T-cell (primary cell): ENCODE measurements around the gene ELANE. TPM values are rescaled to one million over a fixed set of nuclear protein-coding genes. Genes with fewer than 3 reads are reported as not detected.

Experiments
- ATAC-seq, 4 experiments: fragments of 200-7000 bp in 3 of 4; fragments of 150-1000 bp in 1 of 4; cut with Tn5 transposase; replicated peaks in 1 of 4; 1 replicate in 3 of 4; 2 replicates in 1 of 4; pipeline ENCODE4 v1.10.0; 2021; ENCODE audit warnings: moderate library complexity in 3 of 4, mild to moderate bottlenecking in 2 of 4, moderate number of reproducible peaks in 1 of 4
- CTCF ChIA-PET, 2 donors: fragments of 300-600 bp; sonication (Branson Sonifier 250); formaldehyde crosslinking; loops; one replicate each; lab custom pipeline; 2022; ENCODE audit warnings: antibody characterized with exemption in 2 of 2; lab: Charles Lee
- POLR2A ChIA-PET, 2 donors: fragments of 300-600 bp; sonication (Branson Sonifier 250); formaldehyde crosslinking; loops; one replicate each; lab custom pipeline; 2022; ENCODE audit warnings: antibody characterized with exemption in 2 of 2; lab: Charles Lee
- DNase-seq, 35 experiments: peaks; one replicate each; pipeline versions ENCODE4 v3.0.0 to v3.0.0-alpha.2; 2013 to 2023
- H3K27ac ChIP-seq: one replicate; pipeline ENCODE4 v1.5.1; 2013; ENCODE audit warnings: low read length
- H3K27me3 ChIP-seq, 2 experiments: replicated peaks in 1 of 2; 1 replicate in 1 of 2; 2 replicates in 1 of 2; pipeline versions ENCODE4 v1.6.1 to v1.7.0; 2013; ENCODE audit warnings: low read length in 1 of 2, mixed read lengths in 1 of 2; ENCODE audit not compliant: control insufficient read depth in 2 of 2, insufficient read depth in 2 of 2; ENCODE audit errors: extremely low read depth in 1 of 2
- H3K36me3 ChIP-seq, 2 donors: 1 replicate in 1 of 2; 2 replicates in 1 of 2; pipeline versions ENCODE4 v1.6.1 to v1.7.0; 2013; ENCODE audit warnings: low read length in 1 of 2; ENCODE audit not compliant: control insufficient read depth in 2 of 2, insufficient read depth in 1 of 2; ENCODE audit errors: extremely low read depth in 1 of 2
- H3K4me1 ChIP-seq, 2 experiments: 1 replicate in 1 of 2; 2 replicates in 1 of 2; pipeline versions ENCODE4 v1.6.1 to v1.7.0; 2013; ENCODE audit warnings: low read length in 2 of 2, mixed read lengths in 1 of 2; ENCODE audit not compliant: insufficient read depth in 2 of 2, control insufficient read depth in 1 of 2; ENCODE audit errors: extremely low read depth in 1 of 2
- H3K4me3 ChIP-seq, 2 donors: 1 replicate in 1 of 2; 2 replicates in 1 of 2; pipeline versions ENCODE4 v1.5.1 to v1.7.0; 2013; ENCODE audit warnings: mild to moderate bottlenecking in 2 of 2, low read length in 1 of 2, moderate library complexity in 1 of 2; ENCODE audit not compliant: control insufficient read depth in 1 of 2; ENCODE audit errors: extremely low read depth in 1 of 2
- H3K9me3 ChIP-seq: 2 replicates; pipeline ENCODE4 v1.7.0; 2013
- H3K27ac Mint-ChIP-seq, 2 donors: one replicate each; pipeline ENCODE4 v1.8.0; 2020 to 2021; ENCODE audit warnings: mild to moderate bottlenecking in 2 of 2, mixed read lengths in 2 of 2
- H3K27me3 Mint-ChIP-seq, 2 donors: one replicate each; pipeline ENCODE4 v1.8.0; 2021 to 2022; ENCODE audit warnings: mixed read lengths in 2 of 2
- H3K36me3 Mint-ChIP-seq: one replicate; pipeline ENCODE4 v1.8.0; 2021; ENCODE audit warnings: mixed read lengths
- H3K4me1 Mint-ChIP-seq, 3 donors: one replicate each; pipeline ENCODE4 v1.8.0; 2020 to 2022; ENCODE audit warnings: mixed read lengths in 3 of 3, mild to moderate bottlenecking in 1 of 3
- H3K4me3 Mint-ChIP-seq, 3 donors: one replicate each; pipeline ENCODE4 v1.8.0; 2020 to 2022; ENCODE audit warnings: mild to moderate bottlenecking in 3 of 3, mixed read lengths in 3 of 3, moderate library complexity in 3 of 3
- H3K9me3 Mint-ChIP-seq, 3 donors: one replicate each; pipeline ENCODE4 v1.8.0; 2020 to 2022; ENCODE audit warnings: mixed read lengths in 3 of 3
- WGBS: methylation state at CpG from one replicate; pipeline ENCODE4 v1.1.5; 2013; ENCODE audit warnings: missing lambda C conversion rate; ENCODE audit not compliant: insufficient coverage; 5-methylcytosine and 5-hydroxymethylcytosine counted together
- total RNA-seq, 35 experiments: library from RNA in 6 of 35; stranded (reverse) in 6 of 35; fragments of 120-200 nt in 1 of 35; gene quantifications; one replicate each; pipeline versions ENCODE4 v1.2.1 to v1.2.4 and lab custom pipeline; 2013 to 2026

Gene ELANE
- total RNA-seq, 5 donors from 2014 or later (not counting 1 experiment from before 2014, with no cell fraction given) = 0.83 TPM; not detected in 4

DNA sequence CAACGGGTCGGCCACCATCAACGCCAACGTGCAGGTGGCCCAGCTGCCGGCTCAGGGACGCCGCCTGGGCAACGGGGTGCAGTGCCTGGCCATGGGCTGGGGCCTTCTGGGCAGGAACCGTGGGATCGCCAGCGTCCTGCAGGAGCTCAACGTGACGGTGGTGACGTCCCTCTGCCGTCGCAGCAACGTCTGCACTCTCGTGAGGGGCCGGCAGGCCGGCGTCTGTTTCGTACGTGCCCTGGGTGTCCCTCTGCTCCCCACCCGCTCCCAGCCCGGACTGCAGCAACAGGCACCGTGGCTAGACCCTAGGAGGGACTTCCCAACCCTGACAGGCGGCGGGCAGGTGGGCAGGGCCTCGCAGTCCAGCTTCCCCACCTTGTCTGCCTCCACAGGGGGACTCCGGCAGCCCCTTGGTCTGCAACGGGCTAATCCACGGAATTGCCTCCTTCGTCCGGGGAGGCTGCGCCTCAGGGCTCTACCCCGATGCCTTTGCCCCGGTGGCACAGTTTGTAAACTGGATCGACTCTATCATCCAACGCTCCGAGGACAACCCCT, 3.5 kb downstream of the ELANE start:
- CTCF ChIA-PET = no interaction called here
- Histone ChIP-seq H3K36me3 (no peaks in the 10 kb centered on the region), H3K9me3 (no peaks in the 10 kb centered on the region), H3K4me3 (no peak overlapping the region), H3K27me3 (peaks cover 0 to 69% of the 10 kb centered on the region in 2 experiments), H3K27ac (no peak overlapping the region), H3K4me1 (peaks cover 0 to 6% of the 10 kb centered on the region in 2 experiments)
- Mint-ChIP-seq H3K9me3 (no peaks in the 10 kb centered on the region), H3K4me1 (peaks cover 0 to 3% (median 2%) of the 10 kb centered on the region in 3 donors), H3K4me3 (no peak overlapping the region), H3K27ac (no peak overlapping the region), H3K27me3 (peaks cover 0 to 21% of the 10 kb centered on the region in 2 donors), H3K36me3 (no peaks in the 10 kb centered on the region)
- no peak for DNase-seq
- POLR2A ChIA-PET = no interaction called here
- no peak for ATAC-seq
- 76% methylated on average over 40 of the region's 40 CpGs for WGBS

DNA sequence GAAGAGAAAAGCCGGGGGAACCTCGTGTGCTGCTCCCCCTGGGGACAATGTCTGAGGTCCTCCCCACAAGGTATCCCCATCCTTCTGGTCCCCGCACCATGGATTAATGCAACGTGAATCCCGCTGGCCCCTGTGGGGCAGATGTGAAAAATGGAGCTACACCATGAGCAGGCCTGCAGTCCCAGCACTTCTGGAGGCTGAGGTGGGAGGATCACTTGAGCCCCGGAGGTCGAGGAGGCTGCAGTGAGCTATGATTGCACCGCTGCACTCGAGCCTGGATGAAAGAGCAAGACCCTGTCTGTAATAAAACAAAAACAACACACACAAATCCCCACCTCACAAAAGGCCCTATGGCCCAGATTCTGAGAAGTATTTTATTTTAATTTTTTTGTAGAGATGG, 6.2 kb downstream of the ELANE start:
- H3K4me1 ChIP-seq = peaks cover 6 to 28% of the 10 kb centered on the region in 2 experiments
- Mint-ChIP-seq H3K27me3 (peaks cover 0 to 9% of the 10 kb centered on the region in 2 donors), H3K4me3 (no peak overlapping the region), H3K4me1 (peaks cover 11 to 13% (median 12%) of the 10 kb centered on the region in 3 donors), H3K36me3 (no peaks in the 10 kb centered on the region), H3K9me3 (no peaks in the 10 kb centered on the region), H3K27ac (no peak overlapping the region)
- no peak overlapping the region for H3K27ac ChIP-seq
- ChIA-PET POLR2A (interaction anchor here in 1 of 2 donors (0.6 kb wide), 1 partner anchor 60 kb away, joined by 6 read pairs; no protein-coding TSS in a partner anchor), CTCF (interaction anchor here in 1 of 2 donors (0.6 to 1.2 kb wide), 2 partner anchors 62 to 139 kb away, joined by 4 to 9 read pairs; no protein-coding TSS in a partner anchor)
- WGBS = no CpG with 5 or more reads among the region's 9 CpGs
- DNase-seq = no peak
- no peak for ATAC-seq
- H3K36me3 ChIP-seq = no peaks in the 10 kb centered on the region
- no peaks in the 10 kb centered on the region for H3K9me3 ChIP-seq
- peaks cover 0 to 63% of the 10 kb centered on the region in 2 experiments for H3K27me3 ChIP-seq
- no peak overlapping the region for H3K4me3 ChIP-seq

DNA sequence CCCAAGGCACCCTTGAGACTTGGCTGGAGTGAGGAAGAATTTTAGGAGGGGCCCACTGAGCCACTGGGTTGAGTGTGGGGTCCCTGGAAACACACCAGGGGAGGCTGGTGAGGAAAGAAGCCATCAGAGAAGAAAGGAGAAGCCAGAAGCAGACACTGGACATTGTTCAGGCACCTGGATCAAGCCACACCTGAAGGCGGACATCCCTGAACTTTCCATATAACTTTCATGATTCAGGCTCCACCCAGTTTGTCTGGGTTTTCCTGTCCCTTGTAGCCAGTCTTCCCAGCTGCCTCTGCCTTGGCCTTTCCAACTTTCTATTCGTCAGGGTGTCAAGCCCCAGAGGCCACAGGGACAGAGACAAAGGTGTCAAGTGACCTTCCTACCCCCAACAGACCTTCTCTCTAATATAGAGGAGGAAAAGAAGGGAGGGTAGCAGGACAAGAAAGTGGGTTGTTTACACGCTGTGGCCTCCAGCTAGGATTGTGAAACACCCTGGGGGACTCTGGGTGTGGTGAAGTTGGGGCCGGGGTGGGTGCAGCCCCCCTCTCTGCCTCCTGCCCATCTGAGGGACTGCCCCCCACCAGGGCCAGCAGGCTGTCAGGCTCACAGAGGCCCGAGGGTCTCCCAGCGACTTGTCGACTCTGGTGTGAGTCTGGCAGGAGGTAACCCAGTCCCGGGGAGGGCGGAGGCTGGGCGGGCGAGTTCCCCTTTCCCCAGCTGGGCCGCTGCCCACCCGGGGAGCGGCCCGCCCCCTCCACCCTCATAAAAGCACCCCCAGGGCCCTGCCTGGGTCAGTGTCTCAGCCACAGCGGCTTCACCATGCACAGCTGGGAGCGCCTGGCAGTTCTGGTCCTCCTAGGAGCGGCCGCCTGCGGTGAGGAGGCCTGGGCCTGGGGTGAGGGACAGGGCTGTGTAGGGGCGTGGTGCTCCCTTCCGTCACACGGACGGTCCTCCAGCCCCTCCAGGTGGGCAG, 7.1 kb downstream of the ELANE start, which contains the start of gene CFD:
Gene CFD (plus strand): TSS at position 797 of the 976 bp plus-strand sequence. CDS start 26 bp downstream, at position 823.
- CTCF ChIA-PET = interaction anchor here in 1 of 2 donors (0.6 to 1.2 kb wide), 2 partner anchors 61 to 138 kb away, joined by 4 to 9 read pairs; no protein-coding TSS in a partner anchor
- POLR2A ChIA-PET = interaction anchor here (0.6 kb wide), 2 partner anchors 48 to 59 kb away, joined by 3 to 6 read pairs; no protein-coding TSS in a partner anchor
- no peaks in the 10 kb centered on the region for H3K9me3 ChIP-seq
- no peak within 1 kb of the TSS for H3K27ac ChIP-seq
- Mint-ChIP-seq H3K4me3 (peak within 1 kb of the TSS; percentile 13 to 28 (median 17)), H3K9me3 (no peaks in the 10 kb centered on the region), H3K27ac (no peak within 1 kb of the TSS), H3K4me1 (peaks cover 17 to 21% (median 19%) of the 10 kb centered on the region in 3 donors), H3K27me3 (peaks cover 0 to 9% of the 10 kb centered on the region in 2 donors), H3K36me3 (no peaks in the 10 kb centered on the region)
- peak within 1 kb of the TSS in 1 of 2 donors; percentile 23 for H3K4me3 ChIP-seq
- H3K27me3 ChIP-seq = peaks cover 0 to 59% of the 10 kb centered on the region in 2 experiments
- H3K36me3 ChIP-seq = no peaks in the 10 kb centered on the region
- 31% methylated on average over 15 of the region's 24 CpGs for WGBS
- DNase-seq (peak in 2 of 35 experiments; percentile 28 to 54), ATAC-seq (no peak)
- H3K4me1 ChIP-seq = peaks cover 7 to 37% of the 10 kb centered on the region in 2 experiments

DNA sequence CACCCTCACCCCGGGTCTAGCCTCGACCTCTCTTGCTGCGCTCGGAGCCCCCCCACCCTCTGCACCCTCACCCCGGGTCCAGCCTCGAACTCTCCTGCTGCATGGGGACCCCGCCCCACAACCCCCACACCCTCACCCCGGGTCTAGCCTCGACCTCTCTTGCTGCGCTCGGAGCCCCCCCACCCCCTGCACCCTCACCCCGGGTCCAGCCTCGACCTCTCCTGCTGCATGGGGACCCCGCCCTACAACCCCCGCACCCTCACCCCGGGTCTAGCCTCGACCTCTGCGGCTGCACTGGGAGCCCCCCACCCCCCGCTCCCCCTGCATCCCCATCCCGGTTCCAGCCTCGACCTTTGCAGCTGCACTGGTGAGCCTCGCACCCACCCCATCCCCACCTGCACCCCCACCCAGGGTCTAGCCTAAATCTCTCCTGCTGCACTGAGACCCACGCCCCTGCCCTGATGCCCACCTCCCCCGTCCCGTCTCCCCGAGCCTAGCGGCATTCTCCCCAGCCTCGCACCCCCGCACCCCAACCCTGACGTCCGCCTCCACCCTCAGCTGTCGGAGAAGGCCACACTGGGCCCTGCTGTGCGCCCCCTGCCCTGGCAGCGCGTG, 9.1 kb downstream of the ELANE start:
- H3K27me3 ChIP-seq = peaks cover 0 to 43% of the 10 kb centered on the region in 2 experiments
- Mint-ChIP-seq H3K27me3 (peaks cover 0 to 7% of the 10 kb centered on the region in 2 donors), H3K9me3 (no peaks in the 10 kb centered on the region), H3K27ac (no peak overlapping the region), H3K4me3 (peak overlapping the region in 1 of 3 donors; percentile 75), H3K4me1 (peaks cover 17 to 23% (median 19%) of the 10 kb centered on the region in 3 donors), H3K36me3 (no peaks in the 10 kb centered on the region)
- no peaks in the 10 kb centered on the region for H3K9me3 ChIP-seq
- no peak for DNase-seq
- ChIA-PET POLR2A (no interaction called here), CTCF (no interaction called here)
- WGBS = 68% methylated on average over 18 of the region's 35 CpGs
- no peak overlapping the region for H3K4me3 ChIP-seq
- H3K27ac ChIP-seq = no peak overlapping the region
- no peak for ATAC-seq
- H3K36me3 ChIP-seq = no peaks in the 10 kb centered on the region
- peaks cover 7 to 39% of the 10 kb centered on the region in 2 experiments for H3K4me1 ChIP-seq

DNA sequence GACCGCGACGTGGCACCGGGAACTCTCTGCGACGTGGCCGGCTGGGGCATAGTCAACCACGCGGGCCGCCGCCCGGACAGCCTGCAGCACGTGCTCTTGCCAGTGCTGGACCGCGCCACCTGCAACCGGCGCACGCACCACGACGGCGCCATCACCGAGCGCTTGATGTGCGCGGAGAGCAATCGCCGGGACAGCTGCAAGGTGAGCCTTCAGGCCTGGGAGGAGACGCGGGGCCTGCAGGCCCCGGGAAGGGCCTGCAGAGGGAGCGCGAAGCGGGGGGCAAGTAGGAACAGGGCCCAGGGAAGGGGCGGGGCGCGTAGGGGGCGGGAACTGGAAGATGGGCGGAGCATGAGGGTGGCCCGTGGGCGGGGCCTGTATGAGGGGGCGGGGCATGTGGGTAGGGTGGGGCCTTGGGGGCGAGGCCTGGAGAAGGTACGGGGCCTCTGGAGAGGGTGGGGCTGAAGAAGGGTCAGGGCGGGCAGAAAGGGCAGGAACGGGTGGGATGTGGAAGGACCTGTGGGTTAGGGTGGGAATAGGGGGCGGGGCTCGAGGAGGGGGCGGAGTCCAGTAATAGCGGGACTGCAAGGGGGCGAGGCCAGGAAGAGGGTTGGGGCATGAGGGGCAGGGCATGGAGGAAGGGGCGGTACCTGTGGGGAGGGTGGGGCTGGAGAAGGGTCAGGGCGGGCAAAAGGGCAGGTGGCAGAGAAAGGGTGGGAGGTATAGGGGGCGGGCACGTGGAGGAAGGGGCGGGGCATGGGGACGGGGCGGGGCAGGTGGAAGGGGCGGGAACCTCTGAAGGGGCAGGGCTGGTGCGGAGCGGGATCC, 9.9 kb downstream of the ELANE start:
- Mint-ChIP-seq H3K27ac (no peak overlapping the region), H3K4me1 (peaks cover 16 to 23% (median 19%) of the 10 kb centered on the region in 3 donors), H3K9me3 (no peaks in the 10 kb centered on the region), H3K27me3 (peaks cover 0 to 7% of the 10 kb centered on the region in 2 donors), H3K4me3 (peak overlapping the region in 2 of 3 donors; percentile 55 to 75), H3K36me3 (no peaks in the 10 kb centered on the region)
- Histone ChIP-seq H3K36me3 (no peaks in the 10 kb centered on the region), H3K27me3 (peaks cover 0 to 43% of the 10 kb centered on the region in 2 experiments), H3K9me3 (no peaks in the 10 kb centered on the region), H3K4me1 (peaks cover 7 to 39% of the 10 kb centered on the region in 2 experiments), H3K27ac (no peak overlapping the region), H3K4me3 (no peak overlapping the region)
- ChIA-PET CTCF (no interaction called here), POLR2A (no interaction called here)
- ATAC-seq (peak; percentile 33 to 46 (median 42)), DNase-seq (peak in 34 of 35 experiments; percentile 46 to 76 (median 61))
- 38% methylated on average over 40 of the region's 60 CpGs for WGBS
